CD4-positive, alpha-beta T cell (primary cell): Measurements from ENCODE around the gene GRM8. TPM values are rescaled to one million over a fixed set of nuclear protein-coding genes. Genes with fewer than 3 reads are reported as not detected.
A peak's percentile ranks its signal among the peaks of the same experiment; 100 is the strongest.

Source experiments
- ATAC-seq: fragments of 200-7000 bp; cut with Tn5 transposase; one replicate; pipeline ENCODE4 v1.10.0; 2022; ENCODE audit warnings: mild to moderate bottlenecking; ENCODE audit not compliant: poor library complexity
- CTCF ChIA-PET: fragments of 350-600 bp; sonication (Branson Sonifier 250); formaldehyde crosslinking; loops from one replicate; lab custom pipeline; 2021; ENCODE audit warnings: antibody characterized with exemption, inconsistent platforms; lab: Charles Lee
- POLR2A ChIA-PET: fragments of 350-600 bp; sonication (Branson Sonifier 250); formaldehyde crosslinking; loops from one replicate; lab custom pipeline; 2021; ENCODE audit warnings: antibody characterized with exemption, inconsistent platforms; lab: Charles Lee
- DNase-seq, 14 experiments: peaks; one replicate each; pipeline ENCODE4 v3.0.0-alpha.2; 2013 to 2020; ENCODE audit warnings: mixed read lengths in 2 of 14
- H3K27ac ChIP-seq, 2 donors: one replicate each; pipeline versions ENCODE4 v1.5.1 to v1.7.0; 2013; ENCODE audit warnings: low read length in 2 of 2, low read depth in 1 of 2, mild to moderate bottlenecking in 1 of 2
- H3K27me3 ChIP-seq, 2 experiments: 1 replicate in 1 of 2; 2 replicates in 1 of 2; pipeline versions ENCODE4 v1.6.1 to v1.7.0; 2013; ENCODE audit warnings: low read length in 2 of 2, control low read depth in 1 of 2, mild to moderate bottlenecking in 1 of 2, moderate library complexity in 1 of 2; ENCODE audit not compliant: insufficient read depth in 2 of 2, control insufficient read depth in 1 of 2
- H3K36me3 ChIP-seq: one replicate; pipeline ENCODE4 v1.6.1; 2013; ENCODE audit warnings: low read length, control low read depth; ENCODE audit not compliant: insufficient read depth
- H3K4me1 ChIP-seq: one replicate; pipeline ENCODE4 v1.6.1; 2013; ENCODE audit warnings: low read length, control low read depth; ENCODE audit not compliant: insufficient read depth
- H3K4me3 ChIP-seq: one replicate; pipeline ENCODE4 v1.5.1; 2013; ENCODE audit warnings: mild to moderate bottlenecking, low read length, moderate library complexity
- H3K9me3 ChIP-seq, 2 experiments: 1 replicate in 1 of 2; 2 replicates in 1 of 2; pipeline versions ENCODE4 v1.6.1 to v1.7.0; 2013; ENCODE audit warnings: low read length in 2 of 2, mild to moderate bottlenecking in 2 of 2, control low read depth in 1 of 2, moderate library complexity in 1 of 2; ENCODE audit not compliant: control insufficient read depth in 1 of 2, insufficient read depth in 1 of 2
- H3K27ac Mint-ChIP-seq: one replicate; pipeline ENCODE4 v1.8.0; 2020; ENCODE audit warnings: mixed read lengths
- H3K27me3 Mint-ChIP-seq: one replicate; pipeline ENCODE4 v1.8.0; 2021; ENCODE audit warnings: mixed read lengths
- H3K36me3 Mint-ChIP-seq: one replicate; pipeline ENCODE4 v1.8.0; 2021; ENCODE audit warnings: low read depth, mixed read lengths
- H3K4me1 Mint-ChIP-seq: one replicate; pipeline ENCODE4 v1.8.0; 2021; ENCODE audit warnings: low read depth, mixed read lengths
- H3K4me3 Mint-ChIP-seq: one replicate; pipeline ENCODE4 v1.8.0; 2020; ENCODE audit warnings: mild to moderate bottlenecking, mixed read lengths
- H3K9me3 Mint-ChIP-seq: one replicate; pipeline ENCODE4 v1.8.0; 2020; ENCODE audit warnings: mixed read lengths
- intact Hi-C, 2 experiments: fragments of 100-400 bp; cut with DNase I in 1 of 2; cut with micrococcal nuclease in 1 of 2; formaldehyde crosslinking; loops; one replicate each; pipeline versions ENCODE4 v1.15.1 to v1.9.0; 2023 to 2025; cut with DNase I, micrococcal nuclease
- total RNA-seq, 174 experiments: library from RNA in 2 of 174; stranded (reverse) in 2 of 174; gene quantifications; one replicate each; pipeline ENCODE4 v1.2.3 and lab custom pipeline; 2021 to 2026
- TF ChIP-seq, protein P1 (sequence below): fragments of 200-600 bp; IDR thresholded peaks from one replicate; pipeline ENCODE4 v1.8.0; 2022; ENCODE audit warnings: antibody characterized with exemption, mild to moderate bottlenecking

GRM8 gene
- total RNA-seq, 2 experiments from 2014 or later: not detected

DNA sequence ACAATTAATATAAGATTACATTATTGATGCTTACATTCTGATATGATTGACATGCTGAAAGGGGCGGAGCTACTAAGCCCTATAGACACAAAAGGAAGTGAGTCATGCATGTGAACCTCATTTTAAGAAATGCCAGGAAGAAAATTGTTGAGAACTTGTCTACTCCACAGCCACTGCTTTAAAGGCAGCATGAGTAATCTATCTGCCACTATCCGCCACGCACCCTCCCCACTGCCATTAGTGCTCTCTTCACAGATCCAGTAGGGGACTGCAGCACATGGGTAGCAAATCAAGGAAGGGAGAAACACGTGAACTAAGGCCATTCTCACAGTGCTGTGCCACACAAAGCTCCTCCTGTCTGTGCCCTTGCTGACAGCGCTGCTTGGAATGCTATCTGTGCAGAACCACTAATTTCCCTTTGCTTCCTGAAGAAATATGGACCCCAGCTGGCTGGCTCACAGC, 524.8 kb downstream of the GRM8 start:
- peak in 1 of 14 experiments; percentile 4 for DNase-seq
- H3K27me3 ChIP-seq: no peaks in the 10 kb centered on the region
- no peak overlapping the region for H3K27ac ChIP-seq
- Mint-ChIP-seq H3K36me3 (no peaks in the 10 kb centered on the region), H3K27me3 (no peaks in the 10 kb centered on the region), H3K9me3 (no peaks in the 10 kb centered on the region), H3K4me3 (no peak overlapping the region), H3K27ac (no peak overlapping the region), H3K4me1 (no peaks in the 10 kb centered on the region)
- no peak overlapping the region for H3K4me3 ChIP-seq
- TF ChIP-seq, protein P1, sequence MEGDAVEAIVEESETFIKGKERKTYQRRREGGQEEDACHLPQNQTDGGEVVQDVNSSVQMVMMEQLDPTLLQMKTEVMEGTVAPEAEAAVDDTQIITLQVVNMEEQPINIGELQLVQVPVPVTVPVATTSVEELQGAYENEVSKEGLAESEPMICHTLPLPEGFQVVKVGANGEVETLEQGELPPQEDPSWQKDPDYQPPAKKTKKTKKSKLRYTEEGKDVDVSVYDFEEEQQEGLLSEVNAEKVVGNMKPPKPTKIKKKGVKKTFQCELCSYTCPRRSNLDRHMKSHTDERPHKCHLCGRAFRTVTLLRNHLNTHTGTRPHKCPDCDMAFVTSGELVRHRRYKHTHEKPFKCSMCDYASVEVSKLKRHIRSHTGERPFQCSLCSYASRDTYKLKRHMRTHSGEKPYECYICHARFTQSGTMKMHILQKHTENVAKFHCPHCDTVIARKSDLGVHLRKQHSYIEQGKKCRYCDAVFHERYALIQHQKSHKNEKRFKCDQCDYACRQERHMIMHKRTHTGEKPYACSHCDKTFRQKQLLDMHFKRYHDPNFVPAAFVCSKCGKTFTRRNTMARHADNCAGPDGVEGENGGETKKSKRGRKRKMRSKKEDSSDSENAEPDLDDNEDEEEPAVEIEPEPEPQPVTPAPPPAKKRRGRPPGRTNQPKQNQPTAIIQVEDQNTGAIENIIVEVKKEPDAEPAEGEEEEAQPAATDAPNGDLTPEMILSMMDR: no peak
- intact Hi-C loops: no loop called here
- POLR2A ChIA-PET: no interaction called here
- CTCF ChIA-PET: no interaction called here
- H3K4me1 ChIP-seq: no peaks in the 10 kb centered on the region
- ATAC-seq: no peak
- H3K9me3 ChIP-seq: no peaks in the 10 kb centered on the region
- no peaks in the 10 kb centered on the region for H3K36me3 ChIP-seq

DNA sequence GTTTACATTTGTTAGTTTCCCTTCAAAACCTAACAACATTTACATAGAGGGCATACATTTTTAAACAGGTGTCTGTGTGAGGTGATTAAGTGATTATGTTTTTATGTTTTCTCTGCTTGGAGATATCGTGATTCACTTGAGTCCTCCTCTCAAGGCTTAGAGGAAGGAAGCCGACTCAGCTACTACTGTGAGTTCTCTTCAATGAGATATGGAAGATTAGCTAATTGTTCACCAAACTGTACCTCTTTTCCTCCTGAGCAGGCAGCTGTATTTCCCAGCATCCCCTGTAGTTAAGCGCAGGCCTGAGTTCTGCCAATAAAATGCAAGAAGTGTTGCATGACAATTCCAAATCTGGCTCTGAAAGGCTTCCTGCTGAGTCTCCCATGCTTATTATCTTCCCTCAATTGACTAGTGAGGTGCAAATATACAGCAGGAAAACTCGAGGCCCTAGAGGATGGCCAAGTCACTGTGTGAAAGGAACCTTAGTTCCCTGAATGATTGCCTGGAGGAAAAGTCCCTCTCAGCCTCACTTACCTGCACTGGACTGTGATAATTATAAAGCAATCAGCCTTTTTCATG, 528.7 kb downstream of the GRM8 start:
- CTCF ChIA-PET: no interaction called here
- ATAC-seq (no peak), DNase-seq (no peak)
- Histone ChIP-seq H3K36me3 (no peaks in the 10 kb centered on the region), H3K27me3 (no peaks in the 10 kb centered on the region), H3K4me1 (no peaks in the 10 kb centered on the region), H3K9me3 (no peaks in the 10 kb centered on the region), H3K27ac (no peak overlapping the region), H3K4me3 (no peak overlapping the region)
- Mint-ChIP-seq H3K36me3 (no peaks in the 10 kb centered on the region), H3K4me3 (no peak overlapping the region), H3K4me1 (no peaks in the 10 kb centered on the region), H3K9me3 (no peaks in the 10 kb centered on the region), H3K27ac (no peak overlapping the region), H3K27me3 (no peaks in the 10 kb centered on the region)
- TF ChIP-seq, protein P1: no peak
- POLR2A ChIA-PET: no interaction called here
- intact Hi-C loops: no loop called here

DNA sequence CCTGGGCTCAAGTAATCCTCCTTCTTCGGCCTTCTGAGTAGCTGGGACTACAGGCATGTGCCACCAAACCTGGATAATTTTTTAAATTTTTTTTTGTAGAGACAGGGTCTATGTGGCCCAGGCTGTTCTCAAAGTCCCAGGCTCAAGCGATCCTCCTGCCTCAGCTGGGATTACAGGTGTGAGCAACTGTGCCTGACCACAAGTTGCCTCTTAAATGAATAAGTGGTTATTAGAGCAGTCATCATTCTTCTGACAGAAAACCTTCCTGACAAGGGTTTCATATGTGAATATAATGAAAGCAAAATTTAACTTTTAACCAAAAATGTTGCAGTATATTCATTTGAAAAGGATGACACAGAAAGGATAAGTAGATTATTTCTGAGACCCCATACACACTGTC, 532.5 kb downstream of the GRM8 start:
- H3K27ac ChIP-seq: no peak overlapping the region
- CTCF ChIA-PET: interaction anchor here (0.7 kb wide), 1 partner anchor 20 kb away, joined by 3 read pairs; no protein-coding TSS in a partner anchor

More for the DNA sequence above, 532.5 kb downstream of the GRM8 start:
- no peaks in the 10 kb centered on the region for H3K9me3 Mint-ChIP-seq
- intact Hi-C loops: no loop called here
- DNase-seq (no peak), ATAC-seq (no peak)
- POLR2A ChIA-PET: no interaction called here
- TF ChIP-seq, protein P1: no peak
- Histone ChIP-seq H3K27me3 (no peaks in the 10 kb centered on the region), H3K4me3 (no peak overlapping the region), H3K9me3 (no peaks in the 10 kb centered on the region), H3K36me3 (no peaks in the 10 kb centered on the region), H3K4me1 (no peaks in the 10 kb centered on the region)
- no peaks in the 10 kb centered on the region for H3K27me3 Mint-ChIP-seq
- H3K27ac Mint-ChIP-seq: no peak overlapping the region
- H3K4me1 Mint-ChIP-seq: no peaks in the 10 kb centered on the region
- H3K4me3 Mint-ChIP-seq: no peak overlapping the region
- no peaks in the 10 kb centered on the region for H3K36me3 Mint-ChIP-seq
